Measurements from ENCODE around the gene CHST13.
"Not testable (repeated sequence)": the region's sequence is repeated elsewhere in the genome, so short reads cannot be mapped to it uniquely, and the experiment has no call there.

Gene CHST13

GRCh38 chr3:126555795-126556636, 32.1 kb downstream of the CHST13 start:
- DNase-seq (ENCODE audit: low spot score), result no peak

- peak; percentile 3 for DNase-seq (ENCODE audit: low spot score)
Measured at GRCh38 chr3:126556637-126557414, 32.9 kb downstream of the CHST13 start.

- peak; percentile 3 for DNase-seq (ENCODE audit: low spot score)
Measured at GRCh38 chr3:126557415-126557745, 33.4 kb downstream of the CHST13 start.

- DNase-seq (ENCODE audit: low spot score), result peak; percentile 39
Measured at GRCh38 chr3:126557761-126558160, 33.8 kb downstream of the CHST13 start.

- peak; percentile 3 for DNase-seq (ENCODE audit: low spot score)
Measured at GRCh38 chr3:126558336-126559071, 34.5 kb downstream of the CHST13 start, which contains the start of gene C3orf22. TSS of gene C3orf22 (minus strand) at chr3:126558932. CDS start at chr3:126553390, 5,542 bp downstream.

- no peak for DNase-seq (ENCODE audit: low spot score)
Measured at GRCh38 chr3:126562737-126563276, 38.9 kb downstream of the CHST13 start.

GRCh38 chr3:126567696-126568438, 43.9 kb downstream of the CHST13 start:
- DNase-seq (ENCODE audit: low spot score), result peak; percentile 34

GRCh38 chr3:126568776-126569342, 44.9 kb downstream of the CHST13 start:
- peak; percentile 5 for DNase-seq (ENCODE audit: low spot score)

- peak; percentile 2 for DNase-seq (ENCODE audit: low spot score)
Measured at GRCh38 chr3:126569390-126569975, 45.5 kb downstream of the CHST13 start.

GRCh38 chr3:126570103-126570541, 46.2 kb downstream of the CHST13 start:
- DNase-seq (ENCODE audit: low spot score), result peak; percentile 9

- DNase-seq (ENCODE audit: low spot score), result no peak
Measured at GRCh38 chr3:126571078-126571477, 47.1 kb downstream of the CHST13 start.

- DNase-seq (ENCODE audit: low spot score), result no peak
Measured at GRCh38 chr3:126573492-126574117, 49.6 kb downstream of the CHST13 start.

GRCh38 chr3:126577261-126577660, 53.3 kb downstream of the CHST13 start:
- DNase-seq (ENCODE audit: low spot score), result peak; percentile 10

GRCh38 chr3:126578702-126579101, 54.7 kb downstream of the CHST13 start:
- peak; percentile 5 for DNase-seq (ENCODE audit: low spot score)

- no peak for DNase-seq (ENCODE audit: low spot score)
Measured at GRCh38 chr3:126580746-126581145, 56.8 kb downstream of the CHST13 start.

GRCh38 chr3:126581569-126581968, 57.6 kb downstream of the CHST13 start:
- DNase-seq (ENCODE audit: low spot score), result no peak

- no peak for DNase-seq (ENCODE audit: low spot score)
Measured at GRCh38 chr3:126582311-126582710, 58.4 kb downstream of the CHST13 start.

- DNase-seq (ENCODE audit: low spot score), result not testable (repeated sequence)
Measured at GRCh38 chr3:126591515-126591914, 67.6 kb downstream of the CHST13 start.
